Upper lobe of right lung (tissue), 1 donor: Measurements from ENCODE around the gene ERAP2. TPM values are rescaled to one million over a fixed set of nuclear protein-coding genes. Genes with fewer than 3 reads are reported as not detected.

Source experiments
- ATAC-seq: fragments of 200-7000 bp; cut with Tn5 transposase; one replicate; pipeline ENCODE4 v1.9.1; 2020; ENCODE audit warnings: mild to moderate bottlenecking, moderate library complexity
- DNase-seq: peaks from one replicate; pipeline ENCODE4 v3.0.0-alpha.2; 2020
- H3K27ac ChIP-seq: fragments of 200-600 bp; one replicate; pipeline ENCODE4 v1.8.0; 2022
- H3K27me3 ChIP-seq: fragments of 200-600 bp; one replicate; pipeline ENCODE4 v1.8.0; 2022; ENCODE audit warnings: mild to moderate bottlenecking
- H3K36me3 ChIP-seq: fragments of 200-600 bp; one replicate; pipeline ENCODE4 v1.8.0; 2022
- H3K4me1 ChIP-seq: fragments of 200-600 bp; one replicate; pipeline ENCODE4 v1.8.0; 2022
- H3K4me3 ChIP-seq: fragments of 200-600 bp; one replicate; pipeline ENCODE4 v1.8.0; 2022; ENCODE audit warnings: mild to moderate bottlenecking
- H3K9me3 ChIP-seq: fragments of 200-600 bp; one replicate; pipeline ENCODE4 v1.8.0; 2022
- CTCF ChIP-seq: fragments of 200-600 bp; IDR thresholded peaks from one replicate; pipeline ENCODE4 v1.8.0; 2022; ENCODE audit warnings: antibody characterized with exemption
- intact Hi-C: fragments of 100-400 bp; cut with DNase I; formaldehyde crosslinking; loops from one replicate; pipeline ENCODE4 v1.11.0; 2022
- total RNA-seq: library from RNA; stranded (reverse); fragmentation: NEBNext Ultra II Directional; extraction: Animal tissue kit (Norgen Biotek cat#: 25700); gene quantifications from one replicate; pipeline ENCODE4 v1.2.1, GENCODE V29; 2021
- donor health status: DM: no; HTN: yes; CAD: no; lungs with severe emphysema.

The ERAP2 gene
- total RNA-seq, 1 donor from 2014 or later = 26.9 TPM

- no peaks in the 10 kb centered on the region for H3K27me3 ChIP-seq
- no peak overlapping the region for H3K4me3 ChIP-seq
- H3K9me3 ChIP-seq = no peaks in the 10 kb centered on the region
- H3K36me3 ChIP-seq = peaks cover 54% of the 10 kb centered on the region
- intact Hi-C loops = no loop called here
- DNase-seq = no peak
- no peak for TF ChIP-seq CTCF
- no peak overlapping the region for H3K27ac ChIP-seq
- no peaks in the 10 kb centered on the region for H3K4me1 ChIP-seq
- ATAC-seq = no peak
Measured at GRCh38 chr5:96904054-96904931, 28.0 kb downstream of the ERAP2 start.

GRCh38 chr5:96905864-96906263, 29.6 kb downstream of the ERAP2 start:
- intact Hi-C loops = no loop called here
- Histone ChIP-seq H3K4me3 (no peak overlapping the region), H3K4me1 (no peaks in the 10 kb centered on the region), H3K36me3 (peaks cover 54% of the 10 kb centered on the region), H3K27ac (no peak overlapping the region), H3K27me3 (no peaks in the 10 kb centered on the region), H3K9me3 (no peaks in the 10 kb centered on the region)
- DNase-seq (no peak), ATAC-seq (no peak)
- TF ChIP-seq CTCF = no peak

- H3K4me3 ChIP-seq = no peak overlapping the region
- no peak for DNase-seq
- peaks cover 36% of the 10 kb centered on the region for H3K36me3 ChIP-seq
- no peaks in the 10 kb centered on the region for H3K9me3 ChIP-seq
- intact Hi-C loops = no loop called here
- H3K27ac ChIP-seq = no peak overlapping the region
- H3K27me3 ChIP-seq = no peaks in the 10 kb centered on the region
- ATAC-seq = no peak
- TF ChIP-seq CTCF = no peak
- no peaks in the 10 kb centered on the region for H3K4me1 ChIP-seq
Measured at GRCh38 chr5:96909003-96909402, 32.7 kb downstream of the ERAP2 start.

GRCh38 chr5:96909435-96909834, 33.1 kb downstream of the ERAP2 start:
- no peaks in the 10 kb centered on the region for H3K4me1 ChIP-seq
- TF ChIP-seq CTCF = no peak
- no peaks in the 10 kb centered on the region for H3K27me3 ChIP-seq
- no peak overlapping the region for H3K4me3 ChIP-seq
- H3K9me3 ChIP-seq = no peaks in the 10 kb centered on the region
- H3K36me3 ChIP-seq = peaks cover 36% of the 10 kb centered on the region
- ATAC-seq (no peak), DNase-seq (no peak)
- H3K27ac ChIP-seq = no peak overlapping the region
- intact Hi-C loops = no loop called here

- H3K9me3 ChIP-seq = no peaks in the 10 kb centered on the region
- H3K4me1 ChIP-seq = no peaks in the 10 kb centered on the region
- no peak for ATAC-seq
- H3K27me3 ChIP-seq = no peaks in the 10 kb centered on the region
- intact Hi-C loops = no loop called here
- H3K27ac ChIP-seq = no peak overlapping the region
- no peak overlapping the region for H3K4me3 ChIP-seq
- DNase-seq = no peak
- TF ChIP-seq CTCF = no peak
- H3K36me3 ChIP-seq = peaks cover 31% of the 10 kb centered on the region
Measured at GRCh38 chr5:96911139-96911538, 34.8 kb downstream of the ERAP2 start.
